Glomerular visceral epithelial cell (primary cell): Measurements from ENCODE around the gene CEP83.

Experiments used
- DNase-seq: peaks from one replicate; pipeline ENCODE4 v3.0.0-alpha.2; 2016; ENCODE audit errors: extremely low spot score

CEP83 gene

GRCh38 chr12:94269316-94269999, 190.2 kb downstream of the CEP83 start:
- no peak for DNase-seq

DNA sequence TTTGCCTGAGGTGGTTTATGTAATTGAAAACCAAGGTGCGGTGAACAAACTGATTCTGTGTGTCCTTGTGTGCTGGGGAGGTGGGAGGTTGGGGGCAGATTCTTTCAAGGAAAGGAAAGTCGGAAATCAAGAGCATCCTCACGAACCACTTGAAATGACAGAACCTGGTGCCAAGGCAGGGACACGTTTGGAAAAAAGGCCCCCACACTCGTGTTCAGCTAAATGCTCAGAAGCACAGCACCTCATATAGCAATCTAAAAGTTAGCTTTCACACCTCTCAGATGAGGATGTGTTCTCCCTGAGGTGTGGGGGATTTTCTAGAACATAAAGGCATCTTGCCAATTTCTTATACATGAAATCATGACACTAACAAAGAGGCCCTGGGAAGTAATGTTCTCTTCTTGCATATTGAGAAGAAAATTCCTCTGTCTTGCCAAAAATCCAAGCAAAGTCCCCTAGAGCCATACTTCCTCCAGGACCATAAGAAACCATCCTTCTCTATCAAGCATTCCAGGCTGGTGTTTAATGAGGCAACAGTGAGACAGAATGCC, 191.7 kb downstream of the CEP83 start:
- DNase-seq, result no peak

DNA sequence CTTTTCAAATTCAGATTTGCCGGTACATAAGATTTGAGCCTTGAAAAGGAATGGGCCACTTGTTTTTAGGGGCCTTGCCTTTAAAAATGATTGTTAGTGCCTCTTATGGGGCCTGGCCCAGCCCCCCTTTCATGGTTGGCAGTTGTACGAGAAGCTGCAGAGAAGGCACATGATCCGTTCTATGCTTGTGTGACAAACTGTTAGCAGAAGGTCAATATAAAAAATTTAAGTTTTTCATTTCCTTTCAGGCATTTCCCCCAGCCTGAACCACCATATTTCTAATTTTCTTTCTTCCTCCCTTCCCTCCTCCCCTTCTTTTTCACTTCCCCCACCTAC, 192.2 kb downstream of the CEP83 start:
- no peak for DNase-seq

DNA sequence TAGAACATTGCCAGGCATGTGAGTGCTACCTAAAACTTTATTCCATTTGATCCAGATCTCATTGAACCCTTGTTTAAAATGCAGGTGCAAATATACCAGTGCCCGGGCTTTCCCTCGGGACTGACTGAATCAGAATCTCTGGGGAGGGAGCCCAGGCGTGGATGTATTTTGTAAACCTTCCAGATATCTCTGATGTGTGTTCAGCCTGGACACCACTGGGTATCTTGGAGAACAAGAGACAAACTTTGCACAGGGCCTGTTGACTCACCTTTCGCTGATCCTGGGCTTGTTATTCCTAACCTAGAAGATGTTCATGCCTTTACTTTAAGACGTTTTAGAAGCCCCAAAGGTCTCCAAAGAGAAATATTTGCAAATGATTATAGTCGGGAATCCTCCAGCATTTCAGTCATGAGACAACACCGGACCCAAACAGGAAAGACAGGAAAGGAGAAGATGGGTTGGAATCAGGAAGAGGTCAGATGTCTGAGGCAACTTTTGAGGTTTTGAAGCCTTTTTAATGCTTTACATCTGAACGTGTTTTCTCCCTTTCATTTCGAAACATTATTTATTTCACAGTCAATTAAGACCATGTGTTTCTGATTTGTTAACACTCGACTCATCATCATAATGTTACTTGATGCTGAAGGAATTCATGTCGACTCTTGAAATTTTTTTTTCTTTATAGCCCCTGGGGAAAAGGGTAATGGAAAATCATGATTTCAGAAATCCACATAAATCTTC, 192.7 kb downstream of the CEP83 start:
- no peak for DNase-seq

DNA sequence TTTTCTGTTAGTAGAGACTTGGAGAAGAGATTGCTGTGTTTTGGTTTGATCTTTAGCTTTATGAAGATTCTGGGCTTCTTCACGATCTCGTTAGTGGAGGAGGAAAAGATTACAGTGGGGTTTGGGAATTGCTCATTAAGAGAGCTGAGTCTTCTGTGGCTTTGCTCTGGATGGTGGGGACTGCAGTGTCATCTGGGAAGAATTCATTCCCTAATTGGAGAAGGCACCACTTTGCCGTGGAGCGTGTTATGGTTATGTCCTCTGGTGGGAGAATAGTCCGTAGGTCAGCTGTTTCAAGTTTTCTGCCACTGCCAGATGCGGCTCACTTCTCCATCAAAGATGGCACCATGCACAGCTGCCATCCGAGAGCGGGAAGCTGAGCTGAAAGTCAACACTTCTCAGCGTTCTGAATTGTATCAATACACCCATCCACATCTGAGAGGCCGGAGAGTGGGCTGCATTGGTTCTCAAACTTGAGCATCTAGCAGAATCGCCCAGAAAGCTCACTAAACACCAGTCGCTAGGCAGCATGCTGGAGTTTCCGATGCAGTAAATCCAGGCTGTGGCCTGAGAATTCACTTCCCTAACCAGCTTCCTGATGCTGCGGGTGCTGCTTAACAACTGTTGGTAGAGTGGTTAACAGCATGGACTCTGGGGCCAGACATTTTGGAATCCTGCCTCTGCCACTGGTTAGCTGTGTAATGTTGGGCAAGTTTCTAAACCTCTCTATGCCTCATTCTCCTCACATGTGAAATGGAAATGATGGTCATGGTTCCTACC, 193.5 kb downstream of the CEP83 start:
- no peak for DNase-seq

GRCh38 chr12:94265539-94265938, 194.1 kb downstream of the CEP83 start:
- DNase-seq, result no peak

- no peak for DNase-seq
Observed at GRCh38 chr12:94264736-94265485, 194.8 kb downstream of the CEP83 start.

- no peak for DNase-seq
Observed at GRCh38 chr12:94263905-94264561, 195.6 kb downstream of the CEP83 start.

GRCh38 chr12:94263011-94263811, 196.5 kb downstream of the CEP83 start:
- DNase-seq, result no peak

DNA sequence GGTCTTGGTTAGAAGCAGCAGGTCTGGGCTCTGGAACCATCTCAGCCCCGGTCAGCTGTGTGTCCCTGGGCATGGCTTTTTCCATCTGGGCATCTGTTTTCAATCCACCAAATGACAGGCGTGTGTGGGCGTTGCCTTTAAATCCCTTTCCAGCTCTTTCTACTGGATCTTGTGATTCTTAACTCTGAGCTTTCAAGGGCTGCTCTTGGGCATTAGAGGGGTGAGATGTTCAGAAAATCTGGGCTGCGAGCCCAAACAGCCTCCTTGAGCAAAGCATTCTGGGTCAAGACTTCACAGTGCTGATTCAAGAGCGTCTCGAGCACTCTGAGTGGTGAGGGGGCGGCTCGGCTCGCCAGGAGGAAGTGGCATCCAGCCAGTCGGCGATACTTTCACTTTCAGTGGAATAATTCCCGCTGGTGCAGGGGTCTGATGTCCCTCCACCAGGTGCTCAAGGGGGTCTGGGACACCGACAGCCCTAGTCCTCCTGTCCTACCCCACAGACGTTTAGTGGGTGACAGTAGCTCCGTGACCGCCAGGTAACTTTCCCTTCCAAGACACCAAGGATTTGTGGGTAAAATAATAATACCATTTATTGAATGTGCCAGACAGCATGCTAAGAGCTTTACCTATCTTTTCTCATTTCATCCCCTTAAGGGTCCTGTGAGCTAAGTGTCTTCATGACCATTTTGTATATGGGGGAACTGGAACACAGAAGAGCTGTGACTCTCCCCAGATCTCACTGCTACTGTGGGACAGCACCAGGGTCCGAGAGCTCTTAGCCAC, 197.2 kb downstream of the CEP83 start:
- peak; percentile 80 for DNase-seq

GRCh38 chr12:94261786-94262185, 197.9 kb downstream of the CEP83 start:
- no peak for DNase-seq

- no peak for DNase-seq
Observed at GRCh38 chr12:94261119-94261518, 198.5 kb downstream of the CEP83 start.

DNA sequence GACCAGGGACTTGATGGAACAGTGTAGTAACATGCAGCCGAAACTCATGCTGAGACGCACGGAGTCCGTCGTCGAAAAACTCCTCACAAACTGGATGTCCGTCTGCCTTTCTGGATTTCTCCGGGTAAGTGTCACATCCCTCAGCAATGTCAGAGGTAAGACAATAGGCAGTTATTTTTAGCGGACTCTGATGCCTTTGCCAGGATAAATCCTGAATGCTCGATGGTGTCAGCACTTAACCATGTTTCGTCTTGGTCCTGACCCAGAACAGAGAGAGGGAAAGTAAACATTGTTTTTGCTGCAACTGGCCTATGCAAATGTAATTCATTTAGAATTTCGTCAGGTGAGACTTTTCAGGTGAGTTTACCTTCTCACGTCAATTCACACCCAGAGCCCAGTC, 198.9 kb downstream of the CEP83 start:
- DNase-seq, result no peak

DNA sequence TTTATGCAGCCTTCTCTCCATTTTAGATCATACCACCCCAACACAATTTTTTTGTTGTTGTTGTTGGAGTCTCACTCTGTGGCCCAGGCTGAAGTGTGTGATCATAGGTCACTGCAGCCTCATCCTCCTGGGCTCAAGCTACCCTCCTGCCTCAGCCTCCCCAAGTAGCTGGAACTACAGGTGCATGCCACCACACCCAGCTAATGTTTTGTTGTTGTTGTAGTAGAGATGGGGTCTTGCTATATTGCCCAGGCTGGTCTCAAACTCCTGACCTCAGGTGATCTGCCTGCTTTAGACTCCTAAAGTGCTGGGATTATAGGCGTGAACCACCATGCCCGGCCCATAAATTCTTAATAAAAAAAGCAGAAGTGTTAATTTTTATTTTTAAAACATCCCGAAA, 199.7 kb downstream of the CEP83 start:
- DNase-seq, result no peak

DNA sequence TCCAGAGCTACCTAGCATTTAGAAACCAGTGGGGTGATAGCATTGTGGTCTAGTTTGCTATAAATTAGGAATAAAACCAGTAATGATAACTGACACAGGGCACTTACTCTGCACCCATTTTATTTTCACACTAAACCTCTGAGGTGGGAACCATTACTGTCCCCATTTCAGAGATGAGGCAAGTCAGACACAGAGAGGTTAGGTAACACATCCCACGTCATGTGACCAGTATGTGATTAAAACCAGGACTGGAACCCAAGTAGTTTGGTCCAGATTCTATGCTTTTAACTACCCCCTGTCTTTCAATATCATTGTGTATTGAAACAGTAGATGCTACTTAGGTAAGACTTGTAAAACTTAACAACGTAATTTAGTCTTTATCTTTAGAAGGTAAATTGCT, 201.1 kb downstream of the CEP83 start:
- no peak for DNase-seq
